ENCODE measurements around the gene MYRF. TPM values are rescaled to one million over a fixed set of nuclear protein-coding genes. Genes with fewer than 3 reads are reported as not detected.

The MYRF gene
- total RNA-seq, 1 experiment from 2014 or later, result not detected

DNA sequence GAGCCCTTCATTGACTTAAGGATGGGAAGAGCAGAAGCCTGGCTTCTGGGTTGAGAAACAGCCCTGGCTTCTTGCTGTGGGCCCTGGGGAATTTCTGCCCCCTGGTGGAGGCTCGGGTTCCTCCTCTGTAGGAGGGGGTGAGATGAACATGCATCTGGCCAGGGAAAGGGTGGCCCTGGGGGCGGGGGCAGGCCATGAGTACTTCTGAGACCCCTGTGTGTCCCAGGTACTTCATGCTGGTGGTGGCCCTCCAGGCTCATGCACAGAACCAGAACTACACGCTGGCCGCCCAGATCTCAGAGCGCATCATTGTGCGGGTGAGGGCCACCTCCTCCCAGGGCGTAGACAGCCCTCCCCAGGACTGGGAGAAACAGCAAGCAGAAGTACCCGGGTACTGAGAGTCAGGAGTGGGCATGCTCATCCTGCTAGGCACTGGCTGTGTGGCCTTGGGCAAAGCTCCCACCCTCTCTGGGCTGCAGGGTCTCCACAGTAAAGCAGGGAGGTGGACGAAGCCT lies 24.2 kb downstream of the MYRF start:
- H2AFZ ChIP-seq (ENCODE audit: low read length), result no peak overlapping the region
- H3K4me1 ChIP-seq (ENCODE audit: low read length), result no peaks in the 10 kb centered on the region
- no peaks in the 10 kb centered on the region for H3K27me3 ChIP-seq (ENCODE audit: low read length)
- no peaks in the 10 kb centered on the region for H3K9me2 ChIP-seq (replicated peaks; ENCODE audit: insufficient read depth, low read length)
- no peaks in the 10 kb centered on the region for H3K9me3 ChIP-seq (ENCODE audit: low read length)
- no peak overlapping the region for H3K4me2 ChIP-seq (ENCODE audit: low read depth, low read length, poor library complexity, severe bottlenecking)
- H3K36me3 ChIP-seq (ENCODE audit: insufficient read depth, low read length), result no peaks in the 10 kb centered on the region
- H3K9ac ChIP-seq (ENCODE audit: low read length), result no peak overlapping the region
- peak; percentile 91 for DNase-seq
- H4K20me1 ChIP-seq (ENCODE audit: insufficient read depth, low read depth, low read length), result 0 out of 2 replicates have a peak, but pooled peaks cover 2% of the 10 kb centered on the region
- H3K27ac ChIP-seq (ENCODE audit: low read length), result no peak overlapping the region
- H3K79me2 ChIP-seq (ENCODE audit: low read length), result no peaks in the 10 kb centered on the region
- H3K4me3 ChIP-seq (ENCODE audit: low read length), result no peak overlapping the region

DNA sequence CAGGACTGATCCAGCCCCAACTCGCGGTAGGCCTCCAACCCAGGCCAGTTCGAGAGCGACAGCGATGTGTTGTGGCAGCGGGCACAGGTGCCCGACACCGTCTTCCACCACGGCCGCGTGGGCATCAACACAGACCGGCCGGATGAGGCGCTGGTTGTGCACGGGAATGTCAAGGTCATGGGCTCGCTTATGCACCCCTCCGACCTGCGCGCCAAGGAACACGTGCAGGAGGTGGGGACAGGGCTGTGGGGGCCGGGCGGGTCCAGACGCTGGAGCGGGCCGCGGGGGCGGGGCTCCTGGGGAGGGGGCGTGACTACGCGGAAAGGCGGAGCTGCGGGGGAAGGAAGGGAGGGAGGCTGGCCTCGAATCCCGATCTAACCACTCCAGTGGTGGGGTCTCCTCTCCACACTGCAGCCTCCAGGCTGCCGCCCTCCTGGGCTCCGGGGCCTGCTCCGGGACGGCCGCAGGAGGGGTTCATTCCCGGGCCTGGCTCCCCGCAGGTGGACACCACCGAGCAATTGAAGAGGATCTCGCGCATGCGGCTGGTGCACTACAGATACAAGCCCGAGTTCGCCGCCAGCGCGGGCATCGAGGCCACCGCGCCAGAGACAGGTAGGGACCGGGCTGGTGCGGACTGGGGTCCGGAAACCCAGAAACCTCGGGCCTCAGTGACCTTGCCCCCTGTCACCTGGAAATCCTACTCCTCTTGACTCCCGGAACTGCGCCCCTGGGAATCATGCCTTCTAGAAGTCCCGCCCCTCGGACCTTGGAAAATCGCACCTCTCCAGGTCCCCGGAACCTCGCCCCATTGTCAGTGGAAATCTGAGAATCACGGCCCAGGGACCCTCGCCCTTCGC lies 25.0 kb downstream of the MYRF start:
- Histone ChIP-seq H3K27ac (ENCODE audit: low read length) (no peak overlapping the region), H2AFZ (ENCODE audit: low read length) (no peak overlapping the region), H3K9ac (ENCODE audit: low read length) (no peak overlapping the region)

DNA sequence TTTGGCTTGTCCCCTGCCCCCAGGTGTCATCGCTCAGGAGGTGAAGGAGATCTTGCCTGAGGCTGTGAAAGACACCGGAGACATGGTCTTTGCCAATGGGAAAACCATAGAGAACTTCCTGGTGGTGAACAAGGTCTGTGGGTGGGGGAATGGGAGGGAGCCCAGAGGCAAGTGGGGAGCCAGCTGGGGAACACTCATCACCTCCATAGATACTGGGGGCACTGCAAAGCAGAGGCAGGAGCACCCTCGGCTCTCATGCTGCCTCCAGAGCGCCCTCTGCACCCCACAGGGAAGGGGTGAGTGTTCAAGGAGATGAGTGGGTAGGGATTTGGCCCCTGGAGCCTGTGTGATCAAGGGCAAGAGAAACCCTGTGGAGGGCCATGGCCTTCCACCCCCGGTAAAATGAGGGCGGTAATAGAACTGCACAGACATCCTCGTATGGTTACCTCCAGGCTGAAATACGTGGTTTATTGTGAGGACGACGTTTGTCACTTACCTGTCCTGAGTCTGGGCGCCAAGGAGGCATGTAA lies 26.0 kb downstream of the MYRF start:
- Histone ChIP-seq H4K20me1 (ENCODE audit: insufficient read depth, low read depth, low read length) (peaks cover 2% of the 10 kb centered on the region; the same call in 1 of the 2 replicates), H3K9me2 (replicated peaks; ENCODE audit: insufficient read depth, low read length) (no peaks in the 10 kb centered on the region), H3K4me3 (ENCODE audit: low read length) (no peak overlapping the region), H3K9ac (ENCODE audit: low read length) (no peak overlapping the region), H3K36me3 (ENCODE audit: insufficient read depth, low read length) (no peaks in the 10 kb centered on the region), H3K27me3 (ENCODE audit: low read length) (no peaks in the 10 kb centered on the region), H3K27ac (ENCODE audit: low read length) (no peak overlapping the region), H3K9me3 (ENCODE audit: low read length) (no peaks in the 10 kb centered on the region), H3K4me2 (ENCODE audit: low read depth, low read length, poor library complexity, severe bottlenecking) (no peak overlapping the region), H3K79me2 (ENCODE audit: low read length) (no peaks in the 10 kb centered on the region), H3K4me1 (ENCODE audit: low read length) (no peaks in the 10 kb centered on the region), H2AFZ (ENCODE audit: low read length) (no peak overlapping the region)
- DNase-seq, result no peak

More for the DNA sequence above, 25.0 kb downstream of the MYRF start:
- Histone ChIP-seq H3K9me3 (ENCODE audit: low read length) (no peaks in the 10 kb centered on the region), H3K36me3 (ENCODE audit: insufficient read depth, low read length) (no peaks in the 10 kb centered on the region), H3K9me2 (replicated peaks; ENCODE audit: insufficient read depth, low read length) (no peaks in the 10 kb centered on the region), H3K4me1 (ENCODE audit: low read length) (no peaks in the 10 kb centered on the region), H3K27me3 (ENCODE audit: low read length) (no peaks in the 10 kb centered on the region), H3K79me2 (ENCODE audit: low read length) (no peaks in the 10 kb centered on the region), H3K4me2 (ENCODE audit: low read depth, low read length, poor library complexity, severe bottlenecking) (no peak overlapping the region), H3K4me3 (ENCODE audit: low read length) (no peak overlapping the region), H4K20me1 (ENCODE audit: insufficient read depth, low read depth, low read length) (0 out of 2 replicates have a peak, but pooled peaks cover 2% of the 10 kb centered on the region)
- DNase-seq, result no peak

DNA sequence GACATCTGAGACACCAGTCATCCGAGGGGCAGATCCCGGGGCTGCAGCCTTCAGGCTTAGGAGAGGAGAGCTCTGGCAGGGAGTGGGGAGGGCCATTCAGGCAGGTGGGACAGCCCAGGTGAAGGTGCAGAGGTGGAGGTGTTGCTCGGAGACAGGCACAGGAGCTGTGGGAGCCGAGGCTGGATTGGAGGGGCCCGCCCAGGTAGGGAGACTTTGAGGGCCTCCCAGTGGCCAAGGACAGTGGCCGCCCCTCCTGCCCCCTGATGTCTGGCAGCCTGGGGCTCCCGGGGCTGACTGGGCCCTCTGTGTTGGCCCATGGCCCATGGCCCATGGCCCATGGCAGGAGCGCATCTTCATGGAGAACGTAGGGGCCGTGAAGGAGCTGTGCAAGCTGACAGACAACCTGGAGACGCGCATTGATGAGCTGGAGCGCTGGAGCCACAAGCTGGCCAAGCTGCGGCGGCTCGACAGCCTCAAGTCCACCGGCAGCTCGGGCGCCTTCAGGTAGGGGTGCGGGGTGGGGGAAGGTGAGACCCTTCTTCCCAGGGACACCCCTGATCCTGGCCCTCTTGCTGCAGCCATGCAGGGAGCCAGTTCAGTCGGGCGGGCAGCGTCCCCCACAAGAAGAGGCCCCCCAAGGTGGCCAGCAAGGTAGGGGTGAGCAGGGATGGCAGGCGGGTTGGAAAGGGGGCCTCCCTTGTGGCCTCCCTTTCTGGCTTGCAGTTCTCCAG lies 26.6 kb downstream of the MYRF start:
- H3K9me3 ChIP-seq (ENCODE audit: low read length), result no peaks in the 10 kb centered on the region
- H3K27ac ChIP-seq (ENCODE audit: low read length), result no peak overlapping the region
- peaks cover 2% of the 10 kb centered on the region; the same call in 1 of the 2 replicates for H4K20me1 ChIP-seq (ENCODE audit: insufficient read depth, low read depth, low read length)

DNA sequence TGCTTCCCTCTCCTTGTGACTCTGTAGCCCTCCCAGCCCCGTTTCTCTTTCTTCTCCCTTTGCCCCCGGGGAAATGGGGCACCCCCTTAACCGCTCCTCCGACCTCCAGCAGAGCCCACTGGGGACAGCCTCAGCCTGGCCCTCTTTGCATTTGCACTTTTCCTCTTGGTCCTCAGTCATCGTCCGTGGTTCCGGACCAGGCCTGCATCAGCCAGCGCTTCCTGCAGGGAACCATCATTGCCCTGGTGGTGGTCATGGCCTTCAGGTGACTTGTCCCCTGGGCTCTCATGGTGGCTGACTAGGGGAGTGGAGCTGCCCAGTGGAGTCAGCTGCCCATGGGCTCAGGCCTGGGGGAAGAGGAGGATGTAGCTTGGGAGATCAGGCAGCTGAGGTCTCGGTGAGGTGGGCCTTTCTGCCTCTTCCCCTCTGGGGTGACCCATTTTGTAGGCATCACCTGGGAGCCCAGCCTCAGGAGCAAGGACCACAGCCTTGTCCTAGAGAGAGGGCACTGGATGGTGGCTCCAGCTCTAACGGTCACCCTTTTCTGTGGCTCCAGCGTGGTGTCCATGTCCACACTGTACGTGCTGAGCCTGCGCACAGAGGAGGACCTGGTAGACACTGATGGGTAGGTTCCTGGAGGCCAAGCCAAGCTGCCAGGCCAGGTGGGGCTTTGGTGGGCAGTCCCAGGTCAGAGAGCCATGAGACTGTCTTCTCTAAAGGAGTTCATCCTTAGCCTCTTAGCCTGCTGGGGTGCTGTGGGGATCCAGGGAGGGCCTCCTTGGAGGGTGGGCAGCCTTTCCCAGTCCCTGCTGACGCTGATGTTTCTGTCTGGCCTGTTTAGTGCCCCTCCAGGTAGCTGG lies 27.5 kb downstream of the MYRF start:
- H3K27me3 ChIP-seq (ENCODE audit: low read length), result no peaks in the 10 kb centered on the region
- H3K9ac ChIP-seq (ENCODE audit: low read length), result no peak overlapping the region
- no peak overlapping the region for H3K4me2 ChIP-seq (ENCODE audit: low read depth, low read length, poor library complexity, severe bottlenecking)
- H3K4me3 ChIP-seq (ENCODE audit: low read length), result no peak overlapping the region
- H3K9me2 ChIP-seq (replicated peaks; ENCODE audit: insufficient read depth, low read length), result no peaks in the 10 kb centered on the region
- peaks cover 2% of the 10 kb centered on the region; the same call in 1 of the 2 replicates for H4K20me1 ChIP-seq (ENCODE audit: insufficient read depth, low read depth, low read length)
- H3K4me1 ChIP-seq (ENCODE audit: low read length), result no peaks in the 10 kb centered on the region
- no peaks in the 10 kb centered on the region for H3K36me3 ChIP-seq (ENCODE audit: insufficient read depth, low read length)
- no peak for DNase-seq
- no peak overlapping the region for H2AFZ ChIP-seq (ENCODE audit: low read length)
- H3K9me3 ChIP-seq (ENCODE audit: low read length), result no peaks in the 10 kb centered on the region
- no peak overlapping the region for H3K27ac ChIP-seq (ENCODE audit: low read length)
- H3K79me2 ChIP-seq (ENCODE audit: low read length), result no peaks in the 10 kb centered on the region

More for the DNA sequence above, 26.6 kb downstream of the MYRF start:
- Histone ChIP-seq H3K4me3 (ENCODE audit: low read length) (no peak overlapping the region), H3K9me2 (replicated peaks; ENCODE audit: insufficient read depth, low read length) (no peaks in the 10 kb centered on the region), H3K4me1 (ENCODE audit: low read length) (no peaks in the 10 kb centered on the region), H3K27me3 (ENCODE audit: low read length) (no peaks in the 10 kb centered on the region), H3K4me2 (ENCODE audit: low read depth, low read length, poor library complexity, severe bottlenecking) (no peak overlapping the region), H3K36me3 (ENCODE audit: insufficient read depth, low read length) (no peaks in the 10 kb centered on the region), H2AFZ (ENCODE audit: low read length) (no peak overlapping the region), H3K79me2 (ENCODE audit: low read length) (no peaks in the 10 kb centered on the region), H3K9ac (ENCODE audit: low read length) (no peak overlapping the region)
- DNase-seq, result no peak

DNA sequence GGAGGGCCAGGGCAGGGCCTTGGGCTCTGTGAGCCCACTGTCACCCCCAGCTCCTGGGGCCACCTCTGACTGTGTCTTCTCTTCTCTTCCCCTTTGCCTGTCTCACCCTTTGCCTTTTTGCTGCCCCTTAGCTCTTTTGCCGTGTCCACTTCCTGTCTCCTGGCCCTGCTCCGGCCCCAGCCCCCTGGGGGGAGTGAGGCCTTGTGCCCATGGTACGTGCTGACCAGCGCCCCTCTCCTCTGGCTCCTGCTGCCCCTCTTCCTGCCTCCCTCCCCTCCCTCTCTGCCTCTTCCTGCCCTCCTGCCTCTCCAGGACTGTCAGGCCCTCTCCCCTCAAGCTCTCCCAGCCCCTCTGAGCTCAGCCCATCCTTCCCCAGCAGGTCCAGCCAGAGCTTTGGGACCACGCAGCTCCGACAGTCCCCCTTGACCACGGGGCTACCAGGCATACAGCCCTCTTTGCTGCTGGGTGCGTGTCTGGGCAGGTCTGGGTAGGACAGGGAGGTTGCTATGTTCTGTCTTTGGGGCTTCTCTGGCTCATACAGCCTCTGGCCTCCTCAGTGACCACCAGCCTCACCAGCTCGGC lies 28.2 kb downstream of the MYRF start:
- peaks cover 2% of the 10 kb centered on the region; the same call in 1 of the 2 replicates for H4K20me1 ChIP-seq (ENCODE audit: insufficient read depth, low read depth, low read length)
- H3K36me3 ChIP-seq (ENCODE audit: insufficient read depth, low read length), result no peaks in the 10 kb centered on the region; the same call in 1 of the 2 replicates
- H3K27ac ChIP-seq (ENCODE audit: low read length), result no peak overlapping the region
- no peaks in the 10 kb centered on the region for H3K9me3 ChIP-seq (ENCODE audit: low read length)
- no peaks in the 10 kb centered on the region for H3K79me2 ChIP-seq (ENCODE audit: low read length)
- no peaks in the 10 kb centered on the region for H3K9me2 ChIP-seq (replicated peaks; ENCODE audit: insufficient read depth, low read length)
- no peak overlapping the region for H3K9ac ChIP-seq (ENCODE audit: low read length)
- H3K27me3 ChIP-seq (ENCODE audit: low read length), result no peaks in the 10 kb centered on the region
- no peak for DNase-seq
- no peak overlapping the region for H2AFZ ChIP-seq (ENCODE audit: low read length)
- H3K4me1 ChIP-seq (ENCODE audit: low read length), result no peaks in the 10 kb centered on the region
- H3K4me2 ChIP-seq (ENCODE audit: low read depth, low read length, poor library complexity, severe bottlenecking), result no peak overlapping the region
- no peak overlapping the region for H3K4me3 ChIP-seq (ENCODE audit: low read length)

DNA sequence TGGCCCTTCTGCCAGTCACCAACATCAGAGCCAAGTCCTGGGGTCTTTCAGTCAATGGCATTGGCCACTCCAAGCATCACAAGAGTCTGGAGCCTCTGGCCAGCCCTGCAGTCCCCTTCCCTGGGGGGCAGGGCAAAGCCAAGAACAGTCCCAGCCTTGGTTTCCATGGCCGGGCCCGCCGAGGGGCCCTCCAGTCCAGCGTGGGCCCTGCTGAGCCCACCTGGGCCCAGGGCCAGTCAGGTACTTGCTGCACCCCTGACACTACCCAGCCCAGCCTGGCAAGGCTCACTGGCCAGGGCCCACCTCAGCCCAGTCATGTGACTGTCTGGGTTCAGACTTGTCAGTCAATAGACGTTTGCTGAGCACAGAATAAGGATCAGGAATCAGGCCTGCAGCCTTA lies 29.1 kb downstream of the MYRF start:
- H3K9ac ChIP-seq (ENCODE audit: low read length), result no peak overlapping the region
- H4K20me1 ChIP-seq (ENCODE audit: insufficient read depth, low read depth, low read length), result peaks cover 5% of the 10 kb centered on the region; the same call in 1 of the 2 replicates
- no peaks in the 10 kb centered on the region for H3K27me3 ChIP-seq (ENCODE audit: low read length)
- DNase-seq, result no peak
- H3K4me1 ChIP-seq (ENCODE audit: low read length), result no peaks in the 10 kb centered on the region
- no peak overlapping the region for H2AFZ ChIP-seq (ENCODE audit: low read length)
- H3K9me3 ChIP-seq (ENCODE audit: low read length), result no peaks in the 10 kb centered on the region
- no peak overlapping the region for H3K4me2 ChIP-seq (ENCODE audit: low read depth, low read length, poor library complexity, severe bottlenecking)
- no peak overlapping the region for H3K4me3 ChIP-seq (ENCODE audit: low read length)
- H3K9me2 ChIP-seq (replicated peaks; ENCODE audit: insufficient read depth, low read length), result no peaks in the 10 kb centered on the region
- no peaks in the 10 kb centered on the region; the same call in 1 of the 2 replicates for H3K36me3 ChIP-seq (ENCODE audit: insufficient read depth, low read length)
- H3K79me2 ChIP-seq (ENCODE audit: low read length), result no peaks in the 10 kb centered on the region
- H3K27ac ChIP-seq (ENCODE audit: low read length), result no peak overlapping the region
